Fibroblast of the conjunctiva (primary cell): Measurements from ENCODE around the gene MEIOB.
"Not testable (repeated sequence)": the region's sequence is repeated elsewhere in the genome, so short reads cannot be mapped to it uniquely, and the experiment has no call there.

Experiments
- DNase-seq: peaks from one replicate; pipeline ENCODE4 v3.0.0-alpha.2; 2010; ENCODE audit warnings: low read depth

The MEIOB gene

GRCh38 chr16:1871974-1872635 lies at the start of gene MEIOB:
MEIOB (minus strand) TSS chr16:1872164; CDS start chr16:1868175, 3,989 bp downstream.
- no peak for DNase-seq

- DNase-seq = no peak
These were observed 48.8 kb upstream of the MEIOB start for GRCh38 chr16:1920727-1921171.

GRCh38 chr16:1920122-1920521 lies 48.2 kb upstream of the MEIOB start:
- DNase-seq = not testable (repeated sequence)

GRCh38 chr16:1919327-1919998 lies 47.5 kb upstream of the MEIOB start:
- DNase-seq = no peak

- DNase-seq = no peak
These were observed 46.7 kb upstream of the MEIOB start, which contains the start of gene HS3ST6 for GRCh38 chr16:1918351-1919326. HS3ST6 (minus strand) TSS chr16:1918415; CDS start chr16:1918323, 92 bp downstream.

- DNase-seq = no peak
These were observed 45.8 kb upstream of the MEIOB start for GRCh38 chr16:1917665-1918350.

GRCh38 chr16:1917056-1917664 lies 45.2 kb upstream of the MEIOB start:
- DNase-seq = no peak

- no peak for DNase-seq
These were observed 44.7 kb upstream of the MEIOB start for GRCh38 chr16:1916640-1916990.

- DNase-seq = no peak
These were observed 44.0 kb upstream of the MEIOB start for GRCh38 chr16:1915732-1916639.

- no peak for DNase-seq
These were observed 43.0 kb upstream of the MEIOB start for GRCh38 chr16:1914988-1915387.

- no peak for DNase-seq
These were observed 42.2 kb upstream of the MEIOB start for GRCh38 chr16:1914084-1914608.

GRCh38 chr16:1913327-1914083 lies 41.5 kb upstream of the MEIOB start:
- DNase-seq = no peak

GRCh38 chr16:1912215-1912543 lies 40.2 kb upstream of the MEIOB start:
- no peak for DNase-seq

GRCh38 chr16:1911467-1912214 lies 39.7 kb upstream of the MEIOB start:
- DNase-seq = no peak

- peak; percentile 26 for DNase-seq
These were observed 37.7 kb upstream of the MEIOB start for GRCh38 chr16:1909561-1910231.

GRCh38 chr16:1908983-1909382 lies 37.0 kb upstream of the MEIOB start:
- no peak for DNase-seq

GRCh38 chr16:1908184-1908583 lies 36.2 kb upstream of the MEIOB start:
- no peak for DNase-seq

- DNase-seq = no peak
These were observed 35.4 kb upstream of the MEIOB start for GRCh38 chr16:1907226-1907860.
